Measurements from ENCODE around the gene COL18A1.
A peak's percentile ranks its signal among the peaks of the same experiment; 100 is the strongest.

COL18A1 gene

GRCh38 chr21:45532826-45533360 lies 127.9 kb downstream of the COL18A1 start:
- no peak for DNase-seq (ENCODE audit: insufficient read length, low spot score)
- FAIRE-seq: no peak
- TF ChIP-seq, protein P1, sequence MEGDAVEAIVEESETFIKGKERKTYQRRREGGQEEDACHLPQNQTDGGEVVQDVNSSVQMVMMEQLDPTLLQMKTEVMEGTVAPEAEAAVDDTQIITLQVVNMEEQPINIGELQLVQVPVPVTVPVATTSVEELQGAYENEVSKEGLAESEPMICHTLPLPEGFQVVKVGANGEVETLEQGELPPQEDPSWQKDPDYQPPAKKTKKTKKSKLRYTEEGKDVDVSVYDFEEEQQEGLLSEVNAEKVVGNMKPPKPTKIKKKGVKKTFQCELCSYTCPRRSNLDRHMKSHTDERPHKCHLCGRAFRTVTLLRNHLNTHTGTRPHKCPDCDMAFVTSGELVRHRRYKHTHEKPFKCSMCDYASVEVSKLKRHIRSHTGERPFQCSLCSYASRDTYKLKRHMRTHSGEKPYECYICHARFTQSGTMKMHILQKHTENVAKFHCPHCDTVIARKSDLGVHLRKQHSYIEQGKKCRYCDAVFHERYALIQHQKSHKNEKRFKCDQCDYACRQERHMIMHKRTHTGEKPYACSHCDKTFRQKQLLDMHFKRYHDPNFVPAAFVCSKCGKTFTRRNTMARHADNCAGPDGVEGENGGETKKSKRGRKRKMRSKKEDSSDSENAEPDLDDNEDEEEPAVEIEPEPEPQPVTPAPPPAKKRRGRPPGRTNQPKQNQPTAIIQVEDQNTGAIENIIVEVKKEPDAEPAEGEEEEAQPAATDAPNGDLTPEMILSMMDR (IDR thresholded peaks at IDR 0.05; ENCODE audit: insufficient read depth, missing control alignments): no peak

- FAIRE-seq: no peak
These were observed 128.4 kb downstream of the COL18A1 start for GRCh38 chr21:45533361-45533845.

GRCh38 chr21:45533846-45534635 lies 129.1 kb downstream of the COL18A1 start:
- FAIRE-seq (no peak), DNase-seq (ENCODE audit: insufficient read length, low spot score) (no peak)
- TF ChIP-seq, protein P1 (IDR thresholded peaks at IDR 0.05; ENCODE audit: insufficient read depth, missing control alignments): no peak

More at GRCh38 chr21:45533361-45533845, 128.4 kb downstream of the COL18A1 start:
- TF ChIP-seq, protein P1 (IDR thresholded peaks at IDR 0.05; ENCODE audit: insufficient read depth, missing control alignments): no peak
- DNase-seq (ENCODE audit: insufficient read length, low spot score): no peak

DNA sequence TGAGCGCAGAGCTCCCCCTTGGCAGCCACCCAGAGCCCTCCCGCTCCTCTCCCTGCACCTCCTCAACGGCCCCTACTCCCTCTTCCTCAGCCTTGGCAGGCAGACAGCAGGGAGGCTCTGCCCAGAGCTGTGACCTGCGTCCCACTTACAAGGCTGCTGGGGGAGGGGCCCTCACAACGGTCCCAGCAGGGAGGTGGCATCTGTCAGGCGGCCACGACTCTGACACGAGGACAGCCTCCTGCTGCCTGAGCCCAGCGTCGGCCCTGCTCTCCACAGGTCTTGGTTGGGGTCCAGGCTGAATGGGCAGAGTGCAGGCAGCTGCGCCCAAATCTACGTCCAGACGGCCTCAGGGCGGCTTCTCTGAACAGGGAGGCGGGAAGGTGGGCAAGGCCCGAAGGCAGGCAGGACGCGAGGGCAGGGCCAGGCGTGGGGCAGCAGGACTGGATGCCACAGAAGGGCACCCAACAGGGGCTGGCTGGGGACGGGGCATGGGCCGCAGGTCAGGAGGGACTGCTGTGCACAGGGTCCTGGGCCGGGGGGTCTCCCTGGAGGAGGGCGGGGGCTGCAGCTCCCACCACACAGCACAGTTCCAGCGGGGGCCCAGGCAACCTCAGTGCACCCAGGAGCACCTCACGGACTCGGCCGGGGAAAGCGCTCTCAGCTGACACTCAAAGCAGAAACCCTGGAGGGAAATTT lies 129.8 kb downstream of the COL18A1 start:
- FAIRE-seq: no peak
- TF ChIP-seq, protein P1 (IDR thresholded peaks at IDR 0.05; ENCODE audit: insufficient read depth, missing control alignments): no peak
- no peak for DNase-seq (ENCODE audit: insufficient read length, low spot score)

GRCh38 chr21:45535341-45536081 lies 130.5 kb downstream of the COL18A1 start:
- FAIRE-seq: no peak
- TF ChIP-seq, protein P1 (IDR thresholded peaks at IDR 0.05; ENCODE audit: insufficient read depth, missing control alignments): no peak
- no peak for DNase-seq (ENCODE audit: insufficient read length, low spot score)

DNA sequence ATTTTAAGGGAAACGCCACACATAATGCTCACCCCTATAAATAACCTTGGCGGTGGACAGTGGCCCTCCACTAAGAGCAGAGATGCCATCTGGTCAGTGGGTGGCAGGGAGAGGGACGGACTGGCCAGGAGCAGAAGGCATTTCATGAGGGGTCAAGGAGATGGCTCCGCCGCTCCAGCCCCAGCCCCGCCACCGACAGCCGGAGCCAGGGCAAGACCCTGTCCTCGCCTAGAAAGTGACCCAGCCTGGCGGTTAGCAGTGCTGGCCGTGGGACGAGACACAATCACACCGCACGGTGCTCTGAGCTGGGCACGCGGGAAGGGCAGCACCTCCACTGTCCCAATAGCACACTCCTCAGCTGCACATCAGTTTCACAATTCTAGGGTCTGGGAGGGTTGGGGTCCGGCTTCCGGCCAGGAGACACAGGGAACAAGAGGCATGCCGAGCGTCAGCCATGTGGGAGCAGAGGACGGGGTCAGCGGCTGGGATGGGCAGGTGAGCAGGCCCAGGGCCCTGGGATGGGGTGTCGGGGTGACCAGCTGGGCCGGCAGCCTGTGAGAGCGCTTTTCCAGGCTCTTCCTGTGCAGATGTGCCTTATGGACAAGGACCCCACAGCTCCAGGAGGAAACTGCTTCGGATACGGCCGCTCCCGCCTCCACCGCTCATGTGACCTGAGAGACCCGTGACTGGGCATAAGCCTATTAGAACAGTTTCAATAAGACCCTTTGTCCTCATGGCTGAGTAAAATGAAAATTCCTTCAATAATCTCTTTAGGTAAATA lies 131.5 kb downstream of the COL18A1 start:
- peak; percentile 79 for DNase-seq (ENCODE audit: insufficient read length, low spot score)
- no peak for FAIRE-seq
- TF ChIP-seq, protein P1 (IDR thresholded peaks at IDR 0.05; ENCODE audit: insufficient read depth, missing control alignments): no peak

All from D721Med (cell line).